Mesothelial cell of epicardium (in vitro differentiated cells): ENCODE results near the gene KCNT2. TPM values are rescaled to one million over a fixed set of nuclear protein-coding genes. Genes with fewer than 3 reads are reported as not detected.

Source experiments
- DNase-seq, 2 experiments: peaks; one replicate each; pipeline ENCODE4 v3.0.0; 2021; ENCODE audit warnings: low spot score in 2 of 2; ENCODE audit not compliant: unreplicated experiment in 2 of 2
- H3K27ac Mint-ChIP-seq: 2 replicates; pipeline ENCODE4 v1.8.0; 2021; ENCODE audit warnings: mixed read lengths
- H3K27me3 Mint-ChIP-seq: 2 replicates; pipeline ENCODE4 v1.8.0; 2021; ENCODE audit warnings: low read depth, mixed read lengths
- H3K36me3 Mint-ChIP-seq: 2 replicates; pipeline ENCODE4 v1.8.0; 2021; ENCODE audit warnings: mixed read lengths
- H3K4me1 Mint-ChIP-seq: 2 replicates; pipeline ENCODE4 v1.8.0; 2021; ENCODE audit warnings: mixed read lengths
- H3K4me3 Mint-ChIP-seq: 2 replicates; pipeline ENCODE4 v1.8.0; 2021; ENCODE audit warnings: mild to moderate bottlenecking, moderate library complexity, mixed read lengths
- H3K9me3 Mint-ChIP-seq: 2 replicates; pipeline ENCODE4 v1.8.0; 2021; ENCODE audit warnings: mixed read lengths
- CTCF ChIP-seq: fragments of 200-600 bp; sonication (generic); IDR thresholded peaks from one replicate; pipeline ENCODE4 v1.5.0; 2021; ENCODE audit warnings: antibody characterized with exemption; ENCODE audit not compliant: unreplicated experiment
- total RNA-seq: library from RNA; stranded (reverse); gene quantifications from 3 replicates; pipeline ENCODE4 v1.2.1, GENCODE V29; 2021

KCNT2 gene
- total RNA-seq, 1 donor from 2014 or later = 25.6 TPM

GRCh38 chr1:196451103-196451502 is 157.1 kb downstream of the KCNT2 start:
- H3K4me1 Mint-ChIP-seq = peaks cover 8% of the 10 kb centered on the region
- H3K27ac Mint-ChIP-seq = no peak overlapping the region
- no peak for TF ChIP-seq CTCF
- no peak for DNase-seq
- H3K9me3 Mint-ChIP-seq = peaks cover 11% of the 10 kb centered on the region
- H3K36me3 Mint-ChIP-seq = peaks cover 20% of the 10 kb centered on the region
- no peak overlapping the region for H3K4me3 Mint-ChIP-seq
- no peaks in the 10 kb centered on the region for H3K27me3 Mint-ChIP-seq

DNA sequence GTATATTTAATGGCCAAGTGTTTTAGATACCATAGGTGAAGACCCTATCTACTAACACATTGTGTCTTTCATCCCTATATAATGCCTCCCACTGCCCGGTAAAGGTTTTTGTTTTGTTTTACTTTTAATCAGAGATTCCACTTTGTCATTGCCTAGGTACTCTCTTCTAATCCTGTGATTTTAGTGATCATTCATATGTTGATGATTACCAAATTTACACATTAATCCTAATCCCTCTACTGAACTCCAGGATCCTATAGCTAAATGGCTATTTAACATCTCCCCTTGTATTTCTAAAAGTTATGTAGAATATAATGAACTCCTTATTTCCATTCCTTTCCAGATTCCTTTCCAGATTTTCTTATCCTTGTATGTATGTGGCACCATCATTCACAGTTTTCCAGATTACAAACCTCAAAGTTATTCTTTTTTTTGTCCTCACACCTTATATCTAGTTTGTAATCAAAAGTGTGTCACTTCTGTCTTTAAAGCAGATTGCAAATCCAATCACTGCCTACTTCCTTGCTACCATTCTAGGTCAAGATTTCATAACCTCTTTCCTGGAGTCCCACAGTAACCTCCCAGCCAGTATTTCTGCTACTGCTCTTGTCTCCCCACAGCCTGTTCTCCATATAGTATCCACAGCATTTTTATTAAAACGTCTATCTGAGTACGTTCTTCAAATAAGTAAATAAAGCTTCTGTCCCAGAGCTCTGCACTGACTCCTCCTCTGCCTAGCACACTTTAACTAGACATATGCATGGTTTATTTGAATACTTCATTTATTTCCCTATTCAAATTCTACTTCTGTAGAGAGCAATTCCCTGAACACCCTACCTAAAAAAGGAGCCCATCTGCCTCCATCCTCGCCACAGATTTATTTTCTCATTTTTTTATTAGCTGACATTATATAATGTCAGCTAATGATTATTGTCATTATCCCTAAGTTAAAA is 157.8 kb downstream of the KCNT2 start:
- H3K4me3 Mint-ChIP-seq = no peak overlapping the region
- H3K4me1 Mint-ChIP-seq = peaks cover 6% of the 10 kb centered on the region
- no peak for DNase-seq
- H3K27ac Mint-ChIP-seq = no peak overlapping the region
- peaks cover 5% of the 10 kb centered on the region for H3K9me3 Mint-ChIP-seq
- peaks cover 14% of the 10 kb centered on the region for H3K36me3 Mint-ChIP-seq
- TF ChIP-seq CTCF = no peak
- H3K27me3 Mint-ChIP-seq = no peaks in the 10 kb centered on the region

DNA sequence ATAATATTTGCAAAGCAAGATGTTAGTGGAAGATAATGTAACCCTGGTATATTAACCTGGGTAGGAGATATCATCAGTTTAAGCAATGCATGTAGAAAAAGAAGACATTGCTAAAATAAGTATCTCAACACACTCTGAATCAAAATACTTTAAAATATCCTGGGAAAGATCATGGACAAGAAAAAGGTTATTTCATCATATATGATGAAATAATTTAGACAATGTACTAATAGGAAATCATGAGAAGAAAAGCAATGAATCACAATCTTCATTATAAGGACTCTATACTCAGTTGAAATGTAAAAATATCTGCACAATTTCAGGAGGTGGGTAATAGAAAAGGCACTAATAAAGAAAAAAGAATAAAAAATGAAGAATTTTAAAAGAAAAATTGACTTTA is 158.8 kb downstream of the KCNT2 start:
- Mint-ChIP-seq H3K27ac (no peak overlapping the region), H3K27me3 (no peaks in the 10 kb centered on the region), H3K9me3 (no peaks in the 10 kb centered on the region), H3K4me3 (no peak overlapping the region), H3K4me1 (peaks cover 6% of the 10 kb centered on the region), H3K36me3 (peaks cover 7% of the 10 kb centered on the region)
- no peak for TF ChIP-seq CTCF
- DNase-seq = no peak

DNA sequence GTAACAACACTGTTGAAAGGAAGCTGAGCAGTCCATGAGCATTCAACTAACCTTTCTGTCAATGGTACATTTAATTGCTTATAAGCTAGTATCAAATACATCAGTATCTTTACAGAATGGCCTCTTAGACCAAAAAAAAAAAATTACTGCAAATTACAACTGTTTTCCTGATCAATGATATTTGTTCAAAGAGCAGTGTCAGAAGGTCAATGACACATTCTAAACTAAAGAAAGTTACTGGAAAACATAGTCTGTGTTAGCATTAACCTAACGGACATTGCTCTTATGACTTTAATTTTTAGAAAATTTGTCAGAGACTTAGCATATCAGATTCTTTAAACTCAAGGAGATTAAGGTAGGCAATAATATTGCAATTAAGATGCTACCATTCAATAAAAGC is 162.5 kb downstream of the KCNT2 start:
- H3K4me3 Mint-ChIP-seq = no peak overlapping the region
- H3K27ac Mint-ChIP-seq = no peak overlapping the region
- no peak for TF ChIP-seq CTCF
- no peak for DNase-seq
- H3K9me3 Mint-ChIP-seq = no peaks in the 10 kb centered on the region
- peaks cover 6% of the 10 kb centered on the region for H3K4me1 Mint-ChIP-seq
- H3K27me3 Mint-ChIP-seq = no peaks in the 10 kb centered on the region
- peaks cover 12% of the 10 kb centered on the region for H3K36me3 Mint-ChIP-seq

DNA sequence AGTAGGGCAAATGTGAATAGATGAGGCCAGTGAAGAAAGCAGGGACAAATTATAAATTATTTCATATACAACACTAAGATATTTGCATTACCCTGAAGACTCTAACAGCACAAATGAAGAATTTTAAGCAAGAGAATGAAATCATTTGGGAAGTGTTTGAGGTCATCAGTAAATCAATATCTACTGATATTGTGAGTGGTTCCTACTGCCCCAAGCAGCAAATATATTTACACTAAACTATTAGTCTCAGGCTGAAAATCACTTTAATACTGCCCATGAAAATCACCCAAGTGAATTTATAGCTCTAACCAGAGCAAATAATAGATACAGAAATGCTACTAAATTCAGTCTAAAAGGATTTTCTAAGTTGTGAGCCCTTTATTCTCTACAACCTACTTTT is 163.6 kb downstream of the KCNT2 start:
- Mint-ChIP-seq H3K4me3 (no peak overlapping the region), H3K4me1 (peaks cover 6% of the 10 kb centered on the region), H3K27me3 (no peaks in the 10 kb centered on the region), H3K9me3 (no peaks in the 10 kb centered on the region), H3K27ac (no peak overlapping the region), H3K36me3 (peaks cover 12% of the 10 kb centered on the region)
- no peak for TF ChIP-seq CTCF
- no peak for DNase-seq
